Anterior cingulate cortex (tissue), 58 donors: ENCODE results near the gene BTN1A1.
A peak's percentile ranks its signal among the peaks of the same experiment; 100 is the strongest.
"Not testable (repeated sequence)": the region's sequence is repeated elsewhere in the genome, so short reads cannot be mapped to it uniquely, and the experiment has no call there.

Experiments
- DNase-seq, 58 donors: peaks; one replicate each; lab custom pipeline; 2025; lab: John Stamatoyannopoulos, UW

The BTN1A1 gene

DNA sequence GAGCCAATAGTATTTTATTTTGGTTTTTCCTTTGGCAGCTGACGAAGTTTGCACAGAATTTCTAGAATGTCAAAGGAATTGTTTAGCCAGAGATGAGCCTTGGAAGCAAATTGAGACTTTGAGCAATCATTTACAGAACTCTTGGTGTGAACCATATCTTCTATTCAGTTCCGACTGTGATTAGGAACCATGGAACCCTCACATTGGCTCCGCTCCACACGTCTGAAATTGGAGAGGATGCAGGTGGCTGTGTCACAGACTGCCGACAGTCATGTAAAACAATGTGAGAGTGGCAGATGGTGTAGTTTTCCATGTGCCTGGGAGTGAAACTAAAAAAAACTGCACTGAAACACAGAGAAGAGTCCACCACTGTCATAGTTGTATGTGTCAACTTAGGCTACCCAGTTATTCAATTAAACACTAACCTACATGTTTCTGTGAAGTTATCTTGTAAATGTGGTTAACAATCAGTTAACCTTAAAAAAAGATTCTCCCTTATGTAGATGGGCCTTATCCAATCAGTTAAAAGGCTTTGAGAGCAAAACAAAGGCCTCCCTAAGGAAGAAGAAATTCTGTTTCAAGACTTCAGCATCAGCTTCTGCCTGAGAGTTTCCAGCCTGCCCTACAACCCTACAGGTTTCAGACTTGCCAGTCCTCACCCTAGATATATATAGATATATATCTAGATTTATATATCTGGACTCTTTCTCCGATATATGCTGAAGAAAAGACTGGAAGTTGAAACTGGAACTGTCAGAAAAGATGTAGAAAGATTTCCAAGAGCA lies 34.8 kb downstream of the BTN1A1 start:
- peak in 24 of 58 donors; percentile 0 to 48 (median 24) for DNase-seq

DNA sequence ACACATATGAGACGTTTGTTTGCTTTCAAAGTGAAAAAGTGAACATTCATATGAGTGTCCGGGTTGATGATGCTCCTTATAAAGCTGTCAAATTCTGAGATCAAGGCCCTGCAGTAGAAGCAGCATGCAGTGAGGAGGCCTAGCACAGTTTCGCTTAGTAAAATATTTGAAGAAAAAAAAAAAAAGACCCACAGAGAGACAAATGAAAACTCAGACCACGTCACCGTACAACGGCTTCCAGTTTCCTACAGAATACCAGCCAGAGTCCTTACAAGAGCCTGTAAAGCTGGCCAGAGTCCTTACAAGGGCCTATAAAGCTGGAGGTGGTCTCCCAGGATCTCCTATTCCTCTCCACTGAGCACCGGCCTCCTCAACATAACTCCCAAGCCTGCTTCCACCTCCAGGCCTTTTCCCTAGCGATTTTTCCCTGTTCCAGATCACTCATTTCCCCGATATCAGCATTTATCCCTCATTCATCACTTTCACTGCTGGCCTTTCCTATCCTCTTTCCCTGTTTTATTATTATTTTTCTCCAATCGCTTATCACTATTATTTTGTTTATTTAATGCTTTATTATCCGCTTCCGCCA lies 36.6 kb downstream of the BTN1A1 start:
- DNase-seq, result peak in 22 of 58 donors; percentile 4 to 51 (median 26)

GRCh38 chr6:26537160-26537845 lies 37.2 kb downstream of the BTN1A1 start:
- DNase-seq, result peak; percentile 45 to 94 (median 82)

DNA sequence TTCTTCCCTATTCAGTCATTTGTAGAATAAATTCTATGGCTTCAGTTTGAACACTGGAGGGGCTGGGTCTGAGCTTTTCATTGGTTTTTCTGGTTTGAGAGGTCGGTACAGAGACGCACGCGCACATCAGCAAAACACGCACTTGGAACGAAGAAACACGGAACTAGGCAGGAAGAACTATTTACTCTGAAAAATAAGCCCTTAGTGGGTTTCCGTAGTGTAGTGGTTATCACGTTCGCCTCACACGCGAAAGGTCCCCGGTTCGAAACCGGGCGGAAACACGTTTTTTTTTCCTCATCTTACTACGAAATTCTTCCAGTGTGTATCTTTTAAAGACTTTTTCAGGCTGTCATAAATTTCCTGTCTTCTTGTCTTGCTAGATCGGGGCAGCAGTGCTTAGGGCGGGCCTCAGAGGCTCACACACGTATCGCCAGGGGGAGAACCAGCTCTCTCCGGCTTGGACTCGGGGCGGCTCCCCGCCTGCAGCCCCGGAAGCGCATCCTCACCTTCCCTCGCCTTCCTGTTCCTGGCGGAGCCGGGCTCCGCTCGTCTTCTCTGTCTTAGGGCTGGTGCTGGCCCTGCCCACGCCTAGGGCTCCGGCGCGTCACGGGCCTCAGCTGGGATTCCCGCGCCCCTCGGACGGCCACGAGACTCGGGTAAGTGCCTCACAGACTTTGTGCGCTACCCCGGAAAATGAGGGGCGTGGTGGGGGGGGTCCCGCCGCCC lies 37.9 kb downstream of the BTN1A1 start, which contains the start of gene HMGN4:
HMGN4 (plus strand) TSS at position 521 of the 726 bp plus-strand sequence. CDS start 6,841 bp downstream, outside the sequence.
- peak; percentile 28 to 95 (median 81) for DNase-seq

DNA sequence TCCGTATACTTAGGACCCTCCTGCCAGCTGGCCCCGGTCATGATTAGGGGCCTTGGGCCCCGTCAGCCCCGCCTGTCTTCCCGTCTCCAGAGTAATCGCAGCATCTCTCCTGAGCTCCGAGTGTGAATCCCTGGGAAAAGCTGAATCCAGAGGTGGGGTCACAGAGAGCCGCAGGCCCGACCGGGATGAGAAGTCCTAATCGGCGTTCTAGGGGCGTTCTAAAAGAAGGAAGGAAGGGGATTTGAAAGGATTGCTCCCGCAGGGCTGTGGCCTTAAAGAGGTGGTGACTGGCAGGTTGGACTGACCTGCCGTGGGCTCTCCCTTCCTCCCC lies 38.4 kb downstream of the BTN1A1 start:
- peak in 6 of 58 donors; percentile 37 to 67 (median 55) for DNase-seq

GRCh38 chr6:26539071-26539615 lies 39.0 kb downstream of the BTN1A1 start:
- no peak for DNase-seq

- no peak for DNase-seq
Observed at GRCh38 chr6:26541579-26541978, 41.5 kb downstream of the BTN1A1 start.

DNA sequence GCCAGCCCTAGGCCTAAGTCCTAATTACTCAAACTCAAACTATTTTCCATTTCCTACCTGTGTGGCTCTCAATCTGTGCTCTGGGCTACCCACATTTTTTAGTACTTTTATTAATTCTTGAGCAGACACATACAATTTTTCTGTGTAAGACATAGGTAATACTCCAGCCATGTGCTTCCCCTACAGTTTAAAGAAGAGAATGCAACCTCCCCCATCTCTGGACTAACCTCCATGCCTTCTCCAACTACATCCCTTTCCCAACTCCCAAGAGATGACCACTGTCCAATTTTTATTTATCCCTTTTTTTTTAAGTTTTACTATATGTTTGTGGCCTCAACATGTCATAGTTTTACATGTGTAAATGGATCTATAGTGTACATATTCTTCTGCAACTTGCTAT lies 43.9 kb downstream of the BTN1A1 start:
- DNase-seq, result no peak

DNA sequence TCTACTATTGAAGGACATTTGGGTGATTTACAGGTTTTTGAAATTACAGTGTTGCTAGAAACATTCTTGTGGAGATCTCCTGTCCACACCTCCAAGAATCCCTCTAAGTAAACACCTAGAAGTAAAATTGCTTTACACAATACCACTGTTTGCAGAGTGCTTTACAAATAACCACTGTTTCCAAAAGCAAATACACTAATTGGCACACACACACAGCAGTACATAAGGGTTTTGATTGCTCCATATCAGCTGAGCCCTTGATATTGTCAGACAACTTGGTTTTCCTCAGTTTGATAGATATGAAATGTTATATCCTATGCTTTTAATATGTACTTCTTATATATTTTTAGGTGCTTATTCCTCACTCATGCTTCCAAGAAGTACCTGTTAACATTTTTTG lies 44.4 kb downstream of the BTN1A1 start:
- DNase-seq, result no peak

DNA sequence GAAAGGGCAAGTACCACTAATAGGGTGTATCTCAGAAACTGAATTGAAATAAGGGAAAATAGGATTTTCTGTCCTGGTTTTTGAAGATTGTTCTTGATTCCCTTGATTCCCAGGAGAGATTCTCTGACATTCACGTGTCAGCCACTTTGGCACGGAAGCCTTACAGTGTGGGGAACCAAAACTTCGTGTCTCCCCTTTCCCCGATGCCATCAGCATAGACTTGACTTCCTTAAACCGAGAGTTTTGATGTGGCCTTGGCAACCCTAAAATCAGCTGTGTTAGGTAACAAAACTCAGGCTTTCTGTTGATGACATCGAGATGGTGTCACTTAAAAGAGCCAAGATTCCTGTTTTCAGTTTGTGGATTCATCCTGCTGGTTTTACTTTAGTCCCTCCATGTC lies 45.5 kb downstream of the BTN1A1 start:
- DNase-seq, result no peak

DNA sequence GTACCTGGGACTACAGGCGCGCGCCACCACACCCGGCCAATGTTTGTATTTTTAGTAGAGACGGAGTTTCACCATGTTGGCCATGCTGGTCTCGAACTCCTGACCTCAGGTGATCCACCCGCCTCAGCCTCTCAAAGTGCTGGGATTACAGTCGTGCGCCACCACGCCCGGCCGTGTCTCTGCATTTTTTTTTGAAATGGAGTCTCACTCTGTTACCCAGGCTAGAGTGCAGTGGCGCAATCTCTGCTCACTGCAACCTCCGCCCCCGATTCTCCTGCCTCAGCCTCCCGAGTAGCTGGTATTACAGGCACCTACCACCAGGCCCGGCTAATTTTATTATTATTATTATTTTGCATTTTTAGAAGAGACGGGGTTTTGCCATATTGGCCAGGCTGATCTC lies 47.3 kb downstream of the BTN1A1 start:
- DNase-seq, result not testable (repeated sequence)

DNA sequence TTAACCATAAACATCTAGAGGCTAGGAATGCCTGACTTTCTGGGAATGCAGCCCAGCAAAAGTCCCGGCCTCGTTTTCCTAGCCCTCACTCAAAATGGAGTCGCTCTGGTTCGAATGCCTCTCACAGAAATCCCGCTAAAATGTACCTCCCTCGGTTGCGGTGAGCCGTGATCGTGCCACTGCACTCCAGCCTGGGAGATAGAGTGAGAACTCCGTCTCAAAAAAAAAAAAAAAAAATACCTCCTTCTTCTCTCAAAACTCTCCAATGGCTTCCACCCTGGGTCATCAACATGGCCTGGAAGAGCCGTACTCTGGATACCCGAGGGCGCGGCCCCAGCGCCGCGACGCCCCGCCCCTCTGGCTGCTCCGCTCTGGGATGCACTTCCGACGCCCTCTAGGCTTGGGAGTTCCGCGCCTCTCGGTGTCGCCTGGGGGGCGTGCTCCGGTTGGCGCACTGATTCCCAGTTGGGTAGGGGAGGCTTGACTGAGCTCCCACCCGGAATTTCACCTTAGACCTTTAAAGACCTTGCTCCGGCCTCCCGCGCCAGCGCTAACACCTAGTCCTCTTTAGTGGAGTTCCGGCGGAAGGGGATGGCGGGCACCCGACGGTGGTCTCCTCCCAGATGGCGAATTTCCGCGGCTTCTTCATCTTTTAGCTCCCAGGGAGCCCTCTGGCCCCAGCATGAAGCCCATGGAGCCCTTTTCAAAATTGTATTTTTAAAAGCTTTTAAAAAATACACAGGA lies 50.3 kb downstream of the BTN1A1 start:
- peak in 4 of 58 donors; percentile 3 to 11 (median 6) for DNase-seq

DNA sequence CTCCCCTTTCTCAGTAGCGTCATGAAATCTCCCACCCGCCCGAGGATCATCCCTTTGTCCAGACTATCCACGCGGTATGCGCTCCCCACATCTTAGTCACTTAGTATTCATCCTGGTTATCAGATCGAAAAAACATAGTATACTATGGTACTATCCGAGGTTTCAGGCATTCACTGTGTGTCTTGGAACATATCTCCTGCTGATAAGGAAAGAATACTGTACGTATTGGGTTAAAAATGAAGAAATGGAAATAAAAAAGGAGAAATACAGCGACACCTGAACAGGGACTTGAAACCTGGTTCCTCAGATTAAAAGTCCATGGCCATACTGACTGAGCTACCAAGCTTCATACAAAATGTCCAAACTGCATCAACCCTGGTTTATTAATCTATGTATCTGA lies 52.1 kb downstream of the BTN1A1 start:
- DNase-seq, result no peak

DNA sequence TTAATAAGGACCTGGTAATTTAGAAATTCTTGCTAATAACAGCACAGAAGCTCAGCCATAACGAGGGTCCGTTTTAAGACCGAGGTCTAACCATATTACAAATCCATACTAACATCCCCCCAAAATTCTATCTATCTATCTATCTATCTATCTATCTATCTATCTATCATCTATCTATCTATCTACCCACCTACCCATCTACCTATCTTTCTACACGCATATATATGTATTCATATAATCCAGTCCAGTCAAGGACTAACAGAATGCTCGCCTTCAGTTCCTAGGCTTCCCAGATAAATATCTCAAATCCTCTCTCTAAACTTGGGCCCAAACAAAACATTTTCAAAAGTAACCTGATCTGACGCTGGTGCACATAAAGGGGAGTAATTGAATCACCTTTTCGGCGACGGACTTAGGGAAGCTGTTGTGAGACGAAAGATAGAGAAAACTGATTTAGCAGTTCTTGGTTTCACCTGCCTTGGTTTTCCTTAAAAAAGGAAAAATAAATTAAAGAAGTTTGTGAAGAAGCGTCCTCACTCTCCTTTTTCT lies 52.6 kb downstream of the BTN1A1 start:
- DNase-seq, result no peak

DNA sequence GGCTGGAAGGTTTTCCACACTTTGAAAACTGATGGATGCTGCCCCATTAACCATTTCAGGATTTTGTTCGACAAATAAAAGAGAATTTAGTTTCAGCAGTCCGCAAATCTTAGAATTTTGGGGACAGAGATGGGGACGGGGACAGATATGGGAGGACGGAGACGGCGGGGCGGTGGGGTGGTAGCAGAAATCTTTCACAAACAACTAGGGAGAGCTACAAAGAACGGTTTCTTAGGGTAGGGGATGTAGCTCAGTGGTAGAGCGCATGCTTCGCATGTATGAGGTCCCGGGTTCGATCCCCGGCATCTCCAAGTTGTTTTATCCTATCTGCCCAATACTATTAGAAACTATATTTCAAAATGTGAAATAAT lies 53.1 kb downstream of the BTN1A1 start:
- peak in 56 of 58 donors; percentile 13 to 81 (median 60) for DNase-seq

- DNase-seq, result peak in 46 of 58 donors; percentile 13 to 86 (median 46)
Observed at GRCh38 chr6:26553635-26554446, 53.7 kb downstream of the BTN1A1 start.

DNA sequence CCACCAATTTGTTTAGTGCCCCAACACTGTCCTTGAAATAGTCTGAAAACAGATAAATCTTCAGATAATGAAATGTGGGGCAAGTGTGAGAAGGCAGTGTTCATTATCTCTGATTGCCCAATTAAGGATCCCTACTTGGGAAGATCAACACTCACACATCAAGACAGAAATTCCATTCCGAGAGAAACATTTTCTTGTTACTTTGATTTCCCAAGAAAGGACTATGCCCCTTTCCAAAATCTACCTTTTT lies 54.3 kb downstream of the BTN1A1 start:
- DNase-seq, result no peak

- peak in 24 of 58 donors; percentile 4 to 48 (median 16) for DNase-seq
Observed at GRCh38 chr6:26554697-26555504, 54.8 kb downstream of the BTN1A1 start.
